HL-60 (cell line): ENCODE results near the gene CDKN2B.

Experiments used
- GABPA ChIP-seq: IDR thresholded peaks from 2 replicates; pipeline ENCODE4 v1.6.1; 2012; ENCODE audit warnings: low read depth
- POLR2AphosphoS5 ChIP-seq: IDR thresholded peaks from 2 replicates; pipeline ENCODE4 v1.6.1; 2012; ENCODE audit warnings: low read depth
- TF ChIP-seq, protein P1 (sequence below): IDR thresholded peaks from one replicate; pipeline ENCODE4 v1.5.1; 2011; ENCODE audit warnings: low read length, control low read depth, inconsistent platforms; ENCODE audit not compliant: insufficient read depth

DNA sequence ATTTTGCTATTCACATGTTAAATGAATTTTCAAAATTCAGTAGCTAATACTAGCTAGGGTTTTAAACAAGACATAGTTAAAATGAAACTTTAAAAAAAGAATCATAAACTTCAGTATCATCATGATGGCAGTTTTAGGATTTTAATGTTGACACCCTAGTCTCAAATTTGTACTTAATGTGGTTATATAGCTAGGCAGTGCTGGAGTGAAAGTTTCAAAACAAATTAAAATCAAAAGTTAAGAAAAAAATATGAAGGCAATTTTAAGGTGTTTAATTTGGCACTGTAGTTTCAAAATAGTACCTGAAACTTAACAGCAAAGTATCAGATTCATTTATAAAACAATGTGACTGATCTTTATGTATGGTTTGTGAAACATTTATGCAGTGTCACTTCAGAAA is 19.3 kb upstream of the CDKN2B start:
- no peak for TF ChIP-seq POLR2AphosphoS5
- no peak for TF ChIP-seq GABPA
- TF ChIP-seq, protein P1, sequence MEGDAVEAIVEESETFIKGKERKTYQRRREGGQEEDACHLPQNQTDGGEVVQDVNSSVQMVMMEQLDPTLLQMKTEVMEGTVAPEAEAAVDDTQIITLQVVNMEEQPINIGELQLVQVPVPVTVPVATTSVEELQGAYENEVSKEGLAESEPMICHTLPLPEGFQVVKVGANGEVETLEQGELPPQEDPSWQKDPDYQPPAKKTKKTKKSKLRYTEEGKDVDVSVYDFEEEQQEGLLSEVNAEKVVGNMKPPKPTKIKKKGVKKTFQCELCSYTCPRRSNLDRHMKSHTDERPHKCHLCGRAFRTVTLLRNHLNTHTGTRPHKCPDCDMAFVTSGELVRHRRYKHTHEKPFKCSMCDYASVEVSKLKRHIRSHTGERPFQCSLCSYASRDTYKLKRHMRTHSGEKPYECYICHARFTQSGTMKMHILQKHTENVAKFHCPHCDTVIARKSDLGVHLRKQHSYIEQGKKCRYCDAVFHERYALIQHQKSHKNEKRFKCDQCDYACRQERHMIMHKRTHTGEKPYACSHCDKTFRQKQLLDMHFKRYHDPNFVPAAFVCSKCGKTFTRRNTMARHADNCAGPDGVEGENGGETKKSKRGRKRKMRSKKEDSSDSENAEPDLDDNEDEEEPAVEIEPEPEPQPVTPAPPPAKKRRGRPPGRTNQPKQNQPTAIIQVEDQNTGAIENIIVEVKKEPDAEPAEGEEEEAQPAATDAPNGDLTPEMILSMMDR: no peak
